ENCODE results near the gene AMPD2. TPM values are rescaled to one million over a fixed set of nuclear protein-coding genes. Genes with fewer than 3 reads are reported as not detected.

Gene AMPD2
- total and polyA plus RNA-seq, 2 donors (not counting 3 experiments of a cell fraction or from before 2014, with no cell fraction given): 69.4 TPM

DNA sequence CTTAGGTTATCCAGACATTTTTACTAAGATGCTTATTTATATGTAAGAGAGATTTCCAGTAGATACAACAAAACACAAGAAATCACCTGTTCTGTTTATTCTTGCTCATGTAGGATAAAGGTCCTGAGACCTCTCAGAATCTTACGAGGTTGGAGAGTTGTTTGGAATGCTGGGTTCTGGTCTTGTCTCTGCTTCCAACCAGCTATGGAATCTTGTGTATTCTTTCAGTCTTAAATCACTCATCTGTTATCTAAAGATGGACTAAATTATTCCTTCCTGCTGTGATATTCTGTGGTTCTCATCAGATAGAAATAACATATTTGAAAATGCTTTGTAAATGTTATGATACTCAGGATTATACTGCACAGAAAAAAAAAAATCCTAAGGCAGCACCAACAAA, 21.5 kb upstream of the AMPD2 start:
- no peak for FAIRE-seq
- Histone ChIP-seq H2AFZ (ENCODE audit: low read depth, low read length) (no peak overlapping the region), H3K79me2 (ENCODE audit: control insufficient read depth, insufficient read depth, low read length) (no peaks in the 10 kb centered on the region), H4K20me1 (replicated peaks; ENCODE audit: control insufficient read depth, extremely low read depth, insufficient read depth, low read length) (no peaks in the 10 kb centered on the region), H3K9me1 (replicated peaks; ENCODE audit: control insufficient read depth, extremely low read depth, insufficient read depth, low read length) (no peaks in the 10 kb centered on the region), H3K36me3 (ENCODE audit: control insufficient read depth in 2 of 2, extremely low read depth in 1 of 2, insufficient read depth in 2 of 2, low read length in 2 of 2) (no peaks in the 10 kb centered on the region), H3K4me2 (ENCODE audit: insufficient read depth, low read length) (no peak overlapping the region), H3K9me3 (replicated peaks; ENCODE audit: control insufficient read depth, insufficient read depth, low read length) (no peaks in the 10 kb centered on the region), H3K9ac (replicated peaks; ENCODE audit: extremely low read depth, insufficient read depth, low read length) (no peak overlapping the region), H3K27ac (ENCODE audit: insufficient read depth, low read depth, low read length) (no peak overlapping the region), H3K4me1 (ENCODE audit: control insufficient read depth, extremely low read depth, insufficient read depth, low read length) (peaks cover 15% of the 10 kb centered on the region), H3K27me3 (ENCODE audit: control insufficient read depth in 2 of 2, insufficient read depth in 2 of 2, low read length in 2 of 2) (no peaks in the 10 kb centered on the region), H3K4me3 (replicated peaks in 1 of 3; ENCODE audit: insufficient read depth in 1 of 3, low read depth in 1 of 3, low read length in 3 of 3) (no peak overlapping the region)
- no TSS peak for BruUV-seq (replicated peaks)
- ChIA-PET CTCF (interaction anchor here (0.9 to 1.3 kb wide), 2 partner anchors 15 to 32 kb away, joined by 3 to 7 read pairs; no protein-coding TSS in a partner anchor), POLR2A (no interaction called here)
- DNase-seq (ENCODE audit: low read depth, low spot score): no peak
- TF ChIP-seq MYC (IDR thresholded peaks at IDR 0.05; ENCODE audit: low read depth, low read length) (no peak), POLR2AphosphoS5 (IDR thresholded peaks at IDR 0.05; ENCODE audit: insufficient read depth, low read depth, low read length) (no peak), CTCF (IDR thresholded peaks at IDR 0.05; ENCODE audit: extremely low read depth in 1 of 2, insufficient read depth in 1 of 2, low read depth in 1 of 2, low read length in 2 of 2) (no peak), GATA2 (IDR thresholded peaks at IDR 0.05; ENCODE audit: insufficient read depth, insufficient read length, low read depth, low read length) (no peak), POLR2A (IDR thresholded peaks at IDR 0.05; ENCODE audit: low read depth, low read length) (no peak), EZH2 (IDR thresholded peaks at IDR 0.05; ENCODE audit: borderline replicate concordance, low read depth, low read length, severe bottlenecking) (no peak), JUN (IDR thresholded peaks at IDR 0.05; ENCODE audit: borderline replicate concordance, insufficient read depth, insufficient read length, low read depth) (no peak), FOS (IDR thresholded peaks at IDR 0.05; ENCODE audit: borderline replicate concordance, insufficient read depth, low read length) (no peak), MAX (IDR thresholded peaks at IDR 0.05; ENCODE audit: insufficient read depth, insufficient read length) (no peak)
- dilution Hi-C loops (cut with MboI; ENCODE audit: extremely low pct_ligation_motif_present, low sequenced_read_pairs) (no loop called here), intact Hi-C loops (cut with micrococcal nuclease) (no loop called here)
